SJSA1 (cell line): ENCODE data around the gene CNTF. TPM values are rescaled to one million over a fixed set of nuclear protein-coding genes. Genes with fewer than 3 reads are reported as not detected.

Experiments used
- DNase-seq, 2 experiments: peaks; one replicate each; pipeline ENCODE4 v3.0.0-alpha.2; 2015 to 2020; ENCODE audit warnings: low spot score in 2 of 2, low read depth in 1 of 2
- H3K27ac ChIP-seq: fragments of 250-450 bp; sonication (Bioruptor Pico); 2 replicates; pipeline ENCODE4 v1.5.1; 2020; ENCODE audit warnings: mild to moderate bottlenecking, moderate library complexity
- H3K27me3 ChIP-seq: fragments of 250-450 bp; sonication (Bioruptor Pico); replicated peaks from 2 replicates; pipeline ENCODE4 v1.5.1; 2020; ENCODE audit warnings: mild to moderate bottlenecking, moderate library complexity
- H3K36me3 ChIP-seq: fragments of 250-450 bp; sonication (Bioruptor Pico); 2 replicates; pipeline ENCODE4 v1.5.1; 2020; ENCODE audit warnings: mild to moderate bottlenecking
- H3K4me1 ChIP-seq: fragments of 250-450 bp; sonication (Bioruptor Pico); replicated peaks from 2 replicates; pipeline ENCODE4 v1.6.1; 2021; ENCODE audit warnings: mild to moderate bottlenecking
- H3K4me3 ChIP-seq: fragments of 250-450 bp; sonication (Bioruptor Pico); 2 replicates; pipeline ENCODE4 v1.5.1; 2020; ENCODE audit warnings: mild to moderate bottlenecking
- H3K9me3 ChIP-seq: fragments of 250-450 bp; sonication (Bioruptor Pico); replicated peaks from 2 replicates; pipeline ENCODE4 v1.5.1; 2020; ENCODE audit warnings: mild to moderate bottlenecking
- total RNA-seq: library from RNA; depleted of rRNA; stranded (reverse); fragments of >200 nt; shearing (Covaris generic); gene quantifications from 2 replicates; pipeline ENCODE4 v1.2.3, GENCODE V29; 2014; rRNA removed

CNTF gene
- total RNA-seq, 1 experiment from 2014 or later: 1.9 TPM

GRCh38 chr11:58671983-58672633 is 49.6 kb downstream of the CNTF start:
- Histone ChIP-seq H3K27ac (no peak overlapping the region), H3K9me3 (no peaks in the 10 kb centered on the region), H3K27me3 (0 out of 2 replicates have a peak, but pooled peaks cover 2% of the 10 kb centered on the region), H3K4me3 (no peak overlapping the region), H3K36me3 (no peaks in the 10 kb centered on the region), H3K4me1 (no peaks in the 10 kb centered on the region)
- no peak for DNase-seq

- H3K4me1 ChIP-seq: no peaks in the 10 kb centered on the region
- peaks cover 2% of the 10 kb centered on the region; the same call in 1 of the 2 replicates for H3K27me3 ChIP-seq
- no peaks in the 10 kb centered on the region for H3K9me3 ChIP-seq
- H3K27ac ChIP-seq: no peak overlapping the region
- no peak for DNase-seq
- no peak overlapping the region for H3K4me3 ChIP-seq
- no peaks in the 10 kb centered on the region for H3K36me3 ChIP-seq
Observed at GRCh38 chr11:58674609-58675008, 52.1 kb downstream of the CNTF start.

Other genes starting within 250 kb of the CNTF start
- not detected in 2 replicates for gene OR5B3, start 215.8 kb upstream of the CNTF start, total RNA-seq
- not detected in 2 replicates for gene OR5B2, start 194.5 kb upstream of the CNTF start, total RNA-seq
- gene OR5B12, start 180.4 kb upstream of the CNTF start, total RNA-seq: not detected in 2 replicates
- not detected in 2 replicates for gene OR5B21, start 114.6 kb upstream of the CNTF start, total RNA-seq
- gene LPXN, start 46.8 kb upstream of the CNTF start, total RNA-seq: 4.0 and 4.9 TPM in 2 replicates
- 68.1 and 83.8 TPM in 2 replicates for gene ZFP91, start 43.6 kb upstream of the CNTF start, total RNA-seq
- gene GLYAT, start 109.3 kb downstream of the CNTF start, total RNA-seq: not detected in 2 replicates
- 0.26 and 0.69 TPM in 2 replicates for gene GLYATL2, start 222.0 kb downstream of the CNTF start, total RNA-seq